Thyroid gland (tissue), 4 donors: ENCODE data around the gene TMEM183A. TPM values are rescaled to one million over a fixed set of nuclear protein-coding genes. Genes with fewer than 3 reads are reported as not detected.

Source experiments
- DNase-seq, 2 donors: peaks; one replicate each; pipeline ENCODE4 v3.0.0-alpha.2; 2019
- H3K27ac ChIP-seq, 3 donors: fragments of 200-600 bp; sonication (generic); 1 replicate in 2 of 3; 2 replicates in 1 of 3; pipeline ENCODE4 v1.5.1; 2016 to 2019; ENCODE audit warnings: mild to moderate bottlenecking in 1 of 3, moderate library complexity in 1 of 3
- H3K27me3 ChIP-seq: fragments of 200-600 bp; sonication (generic); one replicate; pipeline ENCODE4 v1.5.1; 2019
- H3K36me3 ChIP-seq, 2 donors: fragments of 200-600 bp; sonication (generic); one replicate each; pipeline ENCODE4 v1.5.1; 2016 to 2019
- H3K4me1 ChIP-seq, 2 donors: fragments of 200-600 bp; sonication (generic); one replicate each; pipeline ENCODE4 v1.5.1; 2017 to 2019
- H3K4me3 ChIP-seq, 3 donors: fragments of 200-600 bp; sonication (generic); replicated peaks in 1 of 3; 1 replicate in 2 of 3; 2 replicates in 1 of 3; pipeline ENCODE4 v1.5.1; 2016; ENCODE audit warnings: mild to moderate bottlenecking in 1 of 3
- H3K9me3 ChIP-seq: fragments of 200-600 bp; sonication (generic); one replicate; pipeline ENCODE4 v1.5.1; 2017
- CTCF ChIP-seq, 6 experiments: fragments of 200-600 bp in 3 of 6; fragments of 450-650 bp in 3 of 6; sonication (generic) in 3 of 6; IDR thresholded peaks; one replicate each; pipeline ENCODE4 v1.5.1; 2016 to 2019; ENCODE audit warnings: antibody characterized with exemption in 6 of 6, mild to moderate bottlenecking in 2 of 6, inconsistent platforms in 1 of 6, moderate library complexity in 1 of 6
- POLR2A ChIP-seq, 2 donors: fragments of 450-650 bp; IDR thresholded peaks; one replicate each; pipeline ENCODE4 v1.6.1; 2017; ENCODE audit warnings: antibody characterized with exemption in 2 of 2, mild to moderate bottlenecking in 2 of 2, moderate library complexity in 1 of 2
- WGBS, 2 donors: methylation state at CpG; one replicate each; pipeline ENCODE4 v1.1.5; 2017; 5-methylcytosine and 5-hydroxymethylcytosine counted together
- intact Hi-C: fragments of 100-400 bp; cut with DNase I; formaldehyde crosslinking; loops from one replicate; pipeline ENCODE4 v1.15.1; 2023
- total RNA-seq, 4 donors: library from RNA; depleted of rRNA; stranded (reverse); fragments of >200 nt; gene quantifications; one replicate each; pipeline ENCODE4 v1.2.3, GENCODE V29; 2016

TMEM183A gene
- total RNA-seq, 4 donors from 2014 or later, result 71.0 to 93.9 (median 84.2) TPM

GRCh38 chr1:202961220-202961880 is 45.8 kb upstream of the TMEM183A start:
- Histone ChIP-seq H3K4me1 (peaks cover 13 to 22% of the 10 kb centered on the region in 2 donors), H3K4me3 (no peak overlapping the region), H3K9me3 (no peaks in the 10 kb centered on the region), H3K27ac (no peak overlapping the region), H3K36me3 (no peaks in the 10 kb centered on the region), H3K27me3 (no peaks in the 10 kb centered on the region)
- intact Hi-C loops, result no loop called here
- no peak for DNase-seq
- WGBS, 2 donors, result 96 to 97% methylated on average over 4 to 5 of the region's 5 CpGs
- TF ChIP-seq CTCF (IDR thresholded peaks at IDR 0.05) (no peak), POLR2A (IDR thresholded peaks at IDR 0.05) (no peak)

GRCh38 chr1:202964791-202965410 is 42.3 kb upstream of the TMEM183A start:
- no peak for DNase-seq
- Histone ChIP-seq H3K27ac (no peak overlapping the region), H3K27me3 (no peaks in the 10 kb centered on the region), H3K9me3 (no peaks in the 10 kb centered on the region), H3K4me1 (peaks cover 8 to 11% of the 10 kb centered on the region in 2 donors), H3K36me3 (no peaks in the 10 kb centered on the region), H3K4me3 (no peak overlapping the region)
- 92 to 95% methylated on average over 6 of the region's 6 CpGs for WGBS, 2 donors
- TF ChIP-seq CTCF (IDR thresholded peaks at IDR 0.05), result no peak
- TF ChIP-seq POLR2A (IDR thresholded peaks at IDR 0.05), result no peak
- intact Hi-C loops, result loop anchor here (5.0 kb wide), 1 partner anchor 42 kb away; the partner anchor contains the start of gene TMEM183A

GRCh38 chr1:202965422-202965821 is 41.8 kb upstream of the TMEM183A start:
- Histone ChIP-seq H3K9me3 (no peaks in the 10 kb centered on the region), H3K27ac (no peak overlapping the region), H3K27me3 (no peaks in the 10 kb centered on the region), H3K4me1 (peaks cover 8 to 11% of the 10 kb centered on the region in 2 donors), H3K36me3 (no peaks in the 10 kb centered on the region), H3K4me3 (no peak overlapping the region)
- TF ChIP-seq POLR2A (IDR thresholded peaks at IDR 0.05) (no peak), CTCF (IDR thresholded peaks at IDR 0.05) (no peak)
- 88 to 91% methylated on average over 3 of the region's 3 CpGs for WGBS, 2 donors
- intact Hi-C loops, result loop anchor here (5.0 kb wide), 1 partner anchor 42 kb away; the partner anchor contains the start of gene TMEM183A
- no peak for DNase-seq

- whole genome bisulfite sequencing, 2 donors, result 42 to 50% methylated on average over 14 to 17 of the region's 18 CpGs
- peaks cover 8 to 11% of the 10 kb centered on the region in 2 donors for H3K4me1 ChIP-seq
- no peaks in the 10 kb centered on the region for H3K27me3 ChIP-seq
- TF ChIP-seq CTCF (IDR thresholded peaks at IDR 0.05) (no peak), POLR2A (IDR thresholded peaks at IDR 0.05) (no peak)
- H3K36me3 ChIP-seq, result no peaks in the 10 kb centered on the region
- intact Hi-C loops, result loop anchor here (5.0 kb wide), 1 partner anchor 41 kb away; the partner anchor contains the start of gene TMEM183A
- H3K9me3 ChIP-seq, result no peaks in the 10 kb centered on the region
- DNase-seq, result no peak
- peak overlapping the region; percentile 27 to 95 (median 71) for H3K4me3 ChIP-seq
- H3K27ac ChIP-seq, result peak overlapping the region; percentile 87 to 94 (median 89)
Measured at GRCh38 chr1:202966006-202966898, 40.9 kb upstream of the TMEM183A start.
